Activated CD8-positive, alpha-beta memory T cell treated with anti-CD3 and anti-CD28 coated beads, Interleukin-2, amount 50 U/mL, for 24 hours (primary cell): Measurements from ENCODE around the gene C6orf141.

ENCODE experiments used
- DNase-seq: peaks from one replicate; pipeline ENCODE4 v3.0.0-alpha.2; 2020; ENCODE audit errors: extremely low read depth

The C6orf141 gene

GRCh38 chr6:49539102-49539501 lies 11.4 kb upstream of the C6orf141 start:
- DNase-seq, result no peak

GRCh38 chr6:49540614-49541013 lies 9.9 kb upstream of the C6orf141 start:
- DNase-seq, result no peak

DNA sequence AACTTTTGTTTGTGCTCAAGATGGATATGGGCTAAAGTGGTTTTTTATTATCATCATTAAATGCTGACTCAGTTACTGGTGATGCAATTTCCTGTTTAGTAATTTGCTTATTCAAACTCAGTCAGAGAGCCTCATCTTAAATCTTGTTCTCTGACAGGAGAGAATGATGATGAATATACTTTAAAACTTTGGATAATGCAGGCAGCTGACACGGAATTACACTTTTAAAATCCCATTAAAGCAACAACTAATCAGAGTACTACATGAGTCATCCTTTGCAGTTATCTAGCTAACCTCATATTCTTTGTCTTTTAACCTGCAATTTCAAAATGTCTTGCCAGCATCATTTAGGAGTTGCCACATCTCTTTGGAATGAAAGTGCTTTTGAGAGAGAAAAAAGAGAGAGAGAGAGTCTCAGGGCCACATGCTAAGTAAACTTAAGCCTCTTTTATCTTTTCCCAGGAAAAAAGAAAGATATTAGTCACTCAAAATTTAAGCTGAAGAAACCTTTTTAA lies 9.2 kb upstream of the C6orf141 start:
- no peak for DNase-seq

DNA sequence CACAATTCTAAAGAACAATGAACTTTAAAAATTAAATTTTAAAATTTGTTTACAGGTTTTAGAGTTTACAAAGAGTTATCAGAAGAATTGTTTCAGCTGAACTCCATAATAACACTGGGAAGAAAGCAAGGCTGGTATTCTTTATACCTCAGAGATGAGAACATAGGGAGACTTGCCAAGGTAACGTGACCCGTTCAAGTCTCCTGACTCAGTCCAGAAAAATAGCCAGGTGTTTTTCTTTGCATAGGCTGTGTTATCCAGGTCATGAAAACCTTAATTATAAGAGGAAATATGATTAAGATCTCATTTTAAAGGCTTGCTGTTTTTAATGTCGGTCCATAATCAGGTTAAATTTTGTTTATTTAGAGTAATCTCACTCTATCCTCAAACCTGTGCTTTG lies 8.5 kb upstream of the C6orf141 start:
- no peak for DNase-seq

- DNase-seq, result no peak
These were observed 7.2 kb upstream of the C6orf141 start for GRCh38 chr6:49543087-49543858.

- no peak for DNase-seq
These were observed 4.1 kb upstream of the C6orf141 start for GRCh38 chr6:49546331-49546730.

GRCh38 chr6:49548613-49549304 lies 1.7 kb upstream of the C6orf141 start:
- DNase-seq, result no peak

GRCh38 chr6:49549691-49550491 lies 577 bp upstream of the C6orf141 start:
- DNase-seq, result no peak

DNA sequence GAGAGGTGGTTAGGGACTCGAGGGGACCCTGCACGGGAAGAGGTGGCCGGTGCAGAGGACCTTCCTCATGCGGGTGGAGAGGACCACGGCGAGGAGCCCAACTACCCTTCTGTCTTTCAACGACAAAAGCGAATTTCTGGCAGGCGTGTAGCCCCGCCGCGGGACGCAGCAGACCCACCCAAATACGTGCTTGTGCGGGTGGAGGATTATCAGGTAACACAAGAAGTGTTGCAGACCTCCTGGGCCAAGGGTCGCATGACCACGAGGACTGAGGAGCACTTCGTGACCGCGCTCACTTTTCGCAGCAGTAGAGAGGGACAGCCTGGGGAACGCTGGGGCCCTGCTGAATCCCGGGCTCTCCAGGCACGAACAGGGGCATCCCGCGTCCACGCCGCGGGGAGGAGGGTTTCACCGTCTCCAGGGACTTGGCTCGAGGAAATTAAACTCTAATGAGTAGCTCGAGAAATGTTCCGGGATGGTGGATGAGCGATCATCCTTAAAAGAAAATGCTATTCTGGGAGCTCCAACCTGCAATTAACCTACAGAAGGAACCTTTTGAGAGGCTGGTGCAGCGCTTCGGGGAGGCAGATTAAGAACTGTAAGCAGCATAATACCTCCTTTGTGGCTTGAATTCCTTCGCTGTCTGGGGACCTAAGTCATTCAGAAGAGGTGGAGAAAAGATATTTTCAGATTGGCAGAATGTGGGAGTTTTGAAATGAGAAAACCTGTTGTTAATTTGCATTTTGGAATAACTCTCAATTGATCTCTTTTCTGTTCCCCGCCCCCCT lies 804 bp downstream of the C6orf141 start:
- no peak for DNase-seq

GRCh38 chr6:49551866-49552129 lies 1.3 kb downstream of the C6orf141 start:
- DNase-seq, result no peak

- no peak for DNase-seq
These were observed 2.1 kb downstream of the C6orf141 start for GRCh38 chr6:49552596-49552995.

DNA sequence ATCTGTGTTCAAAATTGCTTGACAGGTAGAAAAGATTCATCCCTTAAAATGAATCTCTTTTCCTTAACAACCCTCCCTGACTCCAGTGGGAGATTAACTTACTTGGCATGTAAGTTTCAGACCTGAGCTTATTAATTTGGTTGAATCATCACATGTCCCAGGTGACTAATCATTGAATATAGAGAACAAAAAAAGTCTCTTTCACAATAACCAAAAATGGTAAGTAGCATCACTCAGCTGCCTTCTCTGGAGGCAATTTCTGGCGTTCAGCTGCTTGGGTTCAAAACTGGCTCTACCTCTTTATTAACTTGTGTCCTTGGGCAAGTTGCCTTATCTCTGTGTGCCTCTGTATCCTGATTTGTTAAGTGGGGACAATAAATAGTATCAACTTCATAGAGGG lies 2.9 kb downstream of the C6orf141 start:
- DNase-seq, result no peak

GRCh38 chr6:49555951-49556350 lies 5.5 kb downstream of the C6orf141 start:
- no peak for DNase-seq

DNA sequence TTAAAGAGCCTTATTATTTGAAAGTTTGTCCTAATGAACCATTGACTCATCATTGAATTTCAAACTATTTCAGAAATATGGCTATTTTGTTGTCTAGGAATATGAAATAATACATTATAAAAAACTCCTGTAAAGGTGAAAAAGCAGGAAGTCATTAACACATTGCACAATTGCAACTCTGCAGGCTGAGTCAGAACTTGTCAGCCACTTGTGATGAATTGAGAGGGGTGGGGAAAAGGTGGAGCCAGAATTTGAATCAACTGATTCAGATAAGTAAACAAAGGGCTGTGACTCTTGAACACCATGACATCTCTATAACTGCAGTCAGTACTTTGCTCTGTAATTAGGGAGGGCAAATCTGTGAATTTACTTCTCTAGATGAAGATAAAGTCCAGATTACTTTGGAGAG lies 6.0 kb downstream of the C6orf141 start:
- no peak for DNase-seq

- no peak for DNase-seq
These were observed 6.7 kb downstream of the C6orf141 start for GRCh38 chr6:49557177-49557576.

DNA sequence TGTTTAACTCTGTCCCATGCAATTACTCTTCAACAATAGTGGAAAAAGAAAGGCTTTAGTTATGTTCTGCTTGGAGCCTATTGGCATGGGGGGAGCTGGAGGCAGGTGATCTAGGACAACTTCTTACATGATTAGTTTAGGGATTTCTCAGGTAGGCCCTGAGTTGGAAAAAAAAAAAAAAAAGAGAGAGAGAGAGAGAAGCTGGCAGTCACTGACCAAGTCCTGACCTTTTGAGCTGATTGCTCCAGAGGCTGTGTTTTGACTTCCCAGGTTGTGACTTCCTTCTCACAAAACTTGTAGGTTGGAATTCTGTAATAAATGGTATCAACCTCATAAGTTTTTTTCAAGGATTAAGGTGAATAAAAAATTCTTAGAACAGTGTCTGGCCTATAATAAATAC lies 7.8 kb downstream of the C6orf141 start:
- DNase-seq, result no peak

- no peak for DNase-seq
These were observed 12.8 kb downstream of the C6orf141 start for GRCh38 chr6:49563006-49563886.

DNA sequence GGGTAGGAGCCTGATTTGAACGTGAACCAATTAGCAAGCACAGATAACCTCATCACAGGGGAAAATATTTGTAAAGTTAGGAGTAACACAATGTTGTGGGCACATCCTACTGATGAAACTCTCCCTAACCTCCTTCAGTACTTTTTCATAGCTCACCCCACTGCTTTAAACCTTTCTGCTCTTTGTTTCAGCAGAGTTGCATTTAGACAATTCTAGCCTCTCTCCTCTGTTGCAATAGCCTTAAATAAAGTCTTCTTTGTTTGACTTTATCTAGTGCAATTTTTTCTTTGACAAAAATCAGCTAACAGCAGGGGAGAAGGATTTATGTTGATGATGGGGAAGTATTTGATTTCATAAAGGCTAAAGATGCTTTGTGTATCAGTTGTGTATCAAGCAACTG lies 14.1 kb downstream of the C6orf141 start:
- DNase-seq, result no peak

DNA sequence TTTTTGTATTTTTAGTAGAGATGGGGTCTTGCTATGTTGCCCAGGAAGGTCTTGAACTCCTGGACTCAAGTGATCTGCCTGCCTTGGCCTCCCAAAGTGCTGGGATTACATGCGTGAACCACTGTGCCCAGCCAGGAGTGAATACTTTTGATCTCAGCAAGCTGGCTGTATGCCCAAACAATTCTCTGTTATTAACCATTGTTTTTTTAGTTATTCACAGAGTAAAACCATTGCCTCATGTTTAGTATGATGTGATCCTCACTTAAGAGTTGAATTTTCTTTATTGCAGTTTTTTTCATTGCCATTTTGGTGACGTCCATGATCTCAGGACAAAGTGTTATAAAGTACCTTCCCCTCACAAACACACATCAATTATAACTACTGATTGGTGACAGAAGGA lies 14.8 kb downstream of the C6orf141 start:
- no peak for DNase-seq

- DNase-seq, result no peak
These were observed 15.4 kb downstream of the C6orf141 start for GRCh38 chr6:49565855-49566254.
